NCI-H446 treated with DMSO at 0.1 percent for 48 hours (cell line): ENCODE data around the gene YKT6.
"Not testable (repeated sequence)": the region's sequence is repeated elsewhere in the genome, so short reads cannot be mapped to it uniquely, and the experiment has no call there.

ENCODE experiments used
- DNase-seq: peaks from one replicate; lab custom pipeline; 2025; lab: John Stamatoyannopoulos, UW

The YKT6 gene

DNA sequence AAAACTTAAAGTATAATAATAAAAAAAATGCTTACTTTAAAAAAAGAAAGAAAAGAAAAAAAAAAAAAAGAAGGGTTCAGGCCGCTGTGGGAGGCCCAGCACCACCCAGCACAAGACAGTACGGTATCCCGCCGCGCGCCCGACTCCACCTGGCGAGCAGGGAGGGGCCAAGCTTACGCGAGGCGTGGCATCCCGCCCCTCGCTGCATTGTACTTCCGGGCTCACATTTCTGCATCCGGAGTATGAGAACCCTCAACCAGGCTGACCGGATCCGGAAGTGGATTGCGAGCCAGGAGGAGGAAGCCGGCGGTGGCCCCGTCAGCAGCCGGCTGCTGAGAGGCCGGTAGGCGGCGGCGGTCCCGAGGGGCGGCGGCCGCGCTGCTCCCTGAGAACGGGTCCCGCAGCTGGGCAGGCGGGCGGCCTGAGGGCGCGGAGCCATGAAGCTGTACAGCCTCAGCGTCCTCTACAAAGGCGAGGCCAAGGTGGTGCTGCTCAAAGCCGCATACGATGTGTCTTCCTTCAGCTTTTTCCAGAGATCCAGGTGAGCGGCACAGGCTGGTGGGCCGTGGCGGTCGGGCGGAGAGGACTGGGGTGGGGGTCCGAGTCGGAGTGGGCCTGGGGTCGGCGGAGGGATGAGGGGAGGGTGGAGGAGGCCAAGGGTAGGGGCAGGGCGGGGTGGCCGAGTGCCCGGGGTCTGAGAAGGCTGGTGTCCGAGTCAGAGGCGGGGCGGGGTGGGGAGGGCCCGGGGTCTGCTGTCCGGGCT lies at the start of gene YKT6:
Gene YKT6, plus strand, starts transcription at position 280 of the 763 bp plus-strand sequence. Its CDS starts 158 bp downstream, at position 438.
- DNase-seq: peak; percentile 92

DNA sequence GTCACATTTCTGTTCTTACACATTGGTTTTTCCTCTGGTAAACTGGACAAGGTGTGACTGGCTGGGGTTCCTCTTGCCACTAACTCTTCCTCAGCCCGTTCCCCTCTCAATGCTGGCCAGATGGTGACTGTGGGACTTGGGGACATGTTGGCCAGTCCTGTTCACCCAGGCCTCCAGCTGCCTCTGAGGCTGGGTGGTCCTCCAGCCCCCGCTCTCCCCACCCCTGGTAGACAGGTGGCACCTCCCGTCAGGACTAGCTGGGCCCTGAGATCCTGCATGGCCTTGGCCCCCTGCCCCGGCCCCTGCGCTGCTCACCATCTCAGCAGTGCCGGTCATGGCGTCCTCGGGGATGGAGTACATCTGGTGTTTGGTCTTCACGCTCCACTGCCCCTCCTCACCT lies 48.8 kb upstream of the YKT6 start:
- DNase-seq: no peak

DNA sequence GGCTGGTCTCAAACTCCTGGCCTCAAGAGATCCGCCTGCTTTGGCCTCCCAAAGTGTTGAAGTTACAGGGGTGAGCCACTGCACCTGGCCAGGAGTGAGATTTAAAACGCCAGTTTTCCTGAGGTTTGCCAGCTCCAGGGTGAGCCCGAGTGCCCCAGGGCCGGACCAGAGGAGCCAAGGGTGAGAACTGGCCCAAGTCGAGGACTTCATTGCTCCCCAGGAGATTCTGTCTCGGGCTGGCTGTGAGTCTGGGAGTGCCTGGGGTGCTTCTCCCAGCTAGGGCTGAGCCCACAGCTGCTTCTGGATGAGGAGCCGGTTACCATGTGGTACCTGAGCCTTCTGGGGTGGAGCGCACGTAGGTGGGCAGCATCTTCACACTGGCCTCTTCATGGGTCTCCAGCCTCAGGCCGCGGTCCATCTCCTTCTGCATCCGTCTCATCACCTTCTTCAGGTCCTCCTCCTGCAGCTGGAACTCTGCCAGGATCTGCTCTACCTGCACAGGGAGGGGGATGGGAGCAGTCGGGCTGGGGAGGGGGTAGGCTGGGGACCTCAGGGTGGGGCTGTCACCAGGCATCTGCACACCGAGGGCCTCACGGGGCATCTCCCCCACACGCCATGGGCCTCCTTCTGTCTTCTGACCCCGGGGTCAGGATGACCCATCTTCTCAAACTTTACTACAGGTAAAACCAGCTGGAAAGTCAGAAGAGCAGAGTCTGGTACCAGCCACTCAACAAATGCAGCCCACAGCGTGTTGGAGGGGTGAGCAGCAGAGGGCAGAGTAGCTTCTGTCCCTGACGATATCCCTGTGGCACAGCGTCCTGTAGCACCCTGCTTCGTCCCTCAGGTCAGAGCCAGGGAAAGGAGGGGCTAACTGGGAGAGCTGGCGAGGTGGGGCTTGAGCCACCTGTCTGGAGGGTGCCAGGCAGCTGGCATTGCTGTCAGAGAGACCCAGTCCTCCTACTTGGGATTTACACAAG lies 47.5 kb upstream of the YKT6 start:
- DNase-seq: no peak

DNA sequence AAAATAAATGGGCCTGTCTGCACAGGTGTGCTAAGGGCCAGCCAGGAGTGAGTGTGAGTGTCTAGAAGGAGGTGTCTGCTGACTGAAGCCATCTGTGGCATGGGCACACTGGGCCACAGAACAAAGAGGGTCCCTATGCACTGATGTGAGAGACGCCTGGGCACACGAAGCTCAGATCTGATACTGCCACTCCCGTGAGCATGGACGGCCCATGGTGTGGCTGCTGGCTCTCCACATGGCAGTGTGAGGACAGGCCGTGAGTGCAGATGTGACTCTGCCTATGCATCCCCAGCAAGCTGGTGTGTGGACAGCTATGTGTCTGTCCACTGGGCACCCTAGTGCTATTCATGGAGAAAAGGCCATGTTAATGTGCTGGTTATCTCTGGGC lies 46.8 kb upstream of the YKT6 start:
- DNase-seq: no peak

DNA sequence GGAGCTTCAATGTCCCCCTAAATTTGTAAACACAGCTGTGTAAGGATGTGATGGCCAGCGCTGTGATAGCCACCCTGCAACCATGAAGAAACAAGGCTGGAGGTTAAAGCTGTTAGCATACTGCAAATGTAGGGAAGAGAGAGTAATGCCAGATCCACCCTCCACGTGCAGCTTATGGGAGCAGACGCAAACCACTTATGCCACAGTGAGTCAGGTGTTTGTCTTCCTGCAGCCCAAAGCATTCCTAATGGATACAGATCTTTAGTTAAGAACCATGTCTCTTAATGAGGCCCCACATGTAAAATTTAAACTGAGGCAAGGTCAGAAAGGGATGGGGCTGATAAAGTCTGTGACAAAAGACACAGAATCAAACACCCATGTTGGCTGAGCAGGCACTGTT lies 46.1 kb upstream of the YKT6 start:
- DNase-seq: no peak

DNA sequence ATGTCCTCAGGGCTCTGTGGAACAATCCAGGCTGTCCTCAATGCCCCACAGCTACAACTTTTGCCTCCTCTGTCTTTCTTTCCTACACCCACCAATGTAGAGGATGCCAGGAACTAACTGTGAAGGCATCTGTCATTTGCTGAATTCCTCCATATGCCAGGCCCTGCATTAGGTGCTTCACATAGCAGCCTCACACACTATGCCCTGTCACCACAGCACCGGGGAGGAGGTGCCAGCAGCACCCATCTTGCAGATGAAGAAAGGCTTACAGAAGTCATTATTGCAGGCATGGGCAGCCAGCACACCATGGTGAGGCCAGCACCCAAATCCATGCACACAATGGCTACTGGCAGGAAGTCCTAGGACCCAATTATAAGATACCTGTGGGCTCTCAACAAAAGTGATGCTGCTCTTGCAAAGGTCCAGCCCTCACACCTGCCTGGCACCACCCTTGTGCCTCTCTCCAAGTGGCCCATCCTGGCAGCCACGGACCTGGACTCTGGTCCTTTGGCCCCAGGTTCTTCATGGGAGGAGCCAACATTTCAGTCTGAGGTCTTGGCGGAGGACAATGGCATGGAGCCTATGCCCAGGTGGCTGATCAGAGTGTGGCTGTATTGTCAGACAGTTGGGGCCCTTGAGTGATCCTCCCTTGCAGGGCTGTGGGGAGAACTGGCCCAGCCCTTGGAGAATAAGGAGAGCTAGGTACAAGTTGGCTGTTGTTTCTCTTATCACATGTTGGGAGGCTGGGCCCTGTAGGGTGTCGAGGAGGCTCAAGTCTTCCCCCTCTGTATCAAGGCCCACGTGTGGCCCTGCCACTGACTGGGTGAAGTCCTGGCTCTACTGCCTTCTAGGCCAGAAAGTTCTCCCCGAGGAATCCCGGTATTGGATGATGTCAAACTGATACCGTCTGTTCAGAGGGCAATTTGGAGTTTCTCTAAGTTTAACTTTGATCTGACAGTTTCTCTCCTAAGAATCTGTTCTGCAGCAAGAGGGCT lies 45.3 kb upstream of the YKT6 start:
- no peak for DNase-seq

DNA sequence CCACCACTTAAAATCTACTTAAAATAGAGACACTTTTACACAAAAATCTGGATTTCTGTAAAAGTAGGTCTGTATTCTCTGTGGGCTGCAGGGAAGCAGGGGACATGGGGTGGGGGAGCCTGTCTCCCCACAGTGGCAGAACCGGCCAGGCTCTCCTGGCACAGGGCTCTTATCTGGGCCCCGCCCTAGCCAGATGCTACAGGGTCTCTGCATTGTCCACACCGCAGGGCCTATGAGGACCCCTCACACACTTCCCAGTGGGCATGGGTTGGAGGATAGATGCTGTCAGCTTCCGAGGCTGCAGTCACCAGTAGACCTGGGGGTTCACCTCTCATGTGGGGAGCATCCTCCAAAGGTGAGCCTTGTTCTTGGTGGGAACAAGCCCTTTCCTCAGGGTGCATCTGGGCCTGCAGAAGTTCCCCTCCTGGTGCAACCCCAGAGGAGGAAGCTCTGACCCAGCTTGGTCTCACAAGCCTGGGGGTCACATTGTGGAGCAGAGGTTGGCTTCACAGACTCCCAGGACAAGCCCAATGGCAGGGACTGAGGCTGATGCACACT lies 44.2 kb upstream of the YKT6 start:
- no peak for DNase-seq

DNA sequence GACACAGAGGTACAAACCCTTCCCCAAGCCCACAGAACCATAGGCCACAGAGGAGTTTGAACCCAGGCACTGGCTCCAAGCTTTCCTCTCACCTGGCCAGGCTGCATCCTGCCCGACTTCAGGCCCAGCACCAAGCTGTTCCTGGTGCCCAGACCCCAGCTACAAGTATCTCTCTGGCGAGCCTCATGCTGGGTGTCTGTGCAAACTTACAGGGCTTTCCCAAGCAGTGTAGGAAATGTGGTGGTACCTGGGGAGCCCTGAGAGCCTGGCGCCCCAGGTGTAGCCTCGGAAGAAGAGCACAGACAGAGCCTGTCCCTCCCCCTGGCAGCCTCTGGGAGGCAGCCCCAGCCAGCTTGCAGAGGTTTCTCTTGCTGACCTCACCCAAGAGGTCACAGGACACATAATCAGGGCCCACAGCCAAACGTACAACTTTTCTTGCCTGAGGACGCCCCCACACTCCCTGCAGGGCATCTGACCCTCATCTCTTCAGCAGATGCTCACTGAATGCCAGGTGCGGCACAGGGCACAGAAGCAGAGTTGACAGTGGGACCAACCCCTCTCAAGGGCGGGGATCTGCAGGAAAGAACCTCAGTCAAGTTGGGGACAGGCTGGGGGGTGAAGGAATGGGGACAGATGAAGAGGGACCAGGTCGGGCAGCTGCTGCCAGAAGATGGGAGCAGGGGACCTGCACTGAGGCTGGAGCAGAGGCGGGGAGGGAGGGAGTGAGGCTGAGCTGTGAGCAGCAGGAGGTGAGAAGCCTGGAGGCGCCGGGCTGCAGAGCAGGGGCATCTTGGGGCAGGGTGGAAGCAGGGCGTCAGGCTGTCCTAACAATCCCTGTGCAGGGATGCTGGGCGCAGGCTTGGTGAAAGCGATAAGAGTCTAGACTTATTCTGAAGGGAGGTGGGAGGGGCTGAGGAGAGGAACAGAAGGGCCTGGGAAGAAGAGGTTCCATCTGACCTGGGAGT lies 43.4 kb upstream of the YKT6 start:
- DNase-seq: no peak

DNA sequence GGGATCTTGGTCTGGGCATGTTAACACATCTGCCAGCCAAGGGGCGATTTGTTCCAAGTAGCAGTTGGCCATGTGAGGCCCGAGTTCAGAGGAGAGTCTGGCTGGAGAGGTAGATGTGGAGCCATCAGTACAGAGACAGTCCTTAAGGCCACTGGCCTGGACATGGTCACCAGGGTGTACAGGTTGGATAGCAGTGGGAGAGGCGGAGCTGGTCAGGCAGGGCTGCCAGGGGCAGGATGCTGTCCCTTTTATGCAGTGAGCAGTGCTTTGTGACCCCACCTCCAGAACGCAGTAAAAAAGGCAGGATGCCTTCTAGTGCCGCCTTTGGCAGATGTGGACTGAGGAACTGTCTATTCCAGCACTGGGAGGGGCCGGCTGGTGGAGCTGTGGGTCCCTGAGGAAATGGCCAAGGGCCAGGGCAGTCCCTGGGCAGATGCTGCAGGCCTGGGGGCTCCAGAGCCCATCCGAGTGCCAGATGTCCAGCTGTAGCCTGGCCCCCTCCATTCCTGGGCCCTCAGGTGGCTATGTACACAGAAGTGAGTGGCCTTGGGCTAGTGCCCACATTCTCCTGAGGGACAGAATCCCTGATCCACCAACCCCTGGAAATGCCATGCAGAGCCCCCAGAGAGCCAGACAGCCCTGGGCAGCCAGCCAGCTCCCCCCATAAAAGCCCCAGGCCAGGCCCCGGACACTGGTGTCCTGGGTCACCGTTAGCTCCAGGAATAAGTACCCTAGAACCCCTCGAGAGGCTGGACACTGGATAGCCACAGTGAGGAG lies 42.5 kb upstream of the YKT6 start:
- DNase-seq: no peak

DNA sequence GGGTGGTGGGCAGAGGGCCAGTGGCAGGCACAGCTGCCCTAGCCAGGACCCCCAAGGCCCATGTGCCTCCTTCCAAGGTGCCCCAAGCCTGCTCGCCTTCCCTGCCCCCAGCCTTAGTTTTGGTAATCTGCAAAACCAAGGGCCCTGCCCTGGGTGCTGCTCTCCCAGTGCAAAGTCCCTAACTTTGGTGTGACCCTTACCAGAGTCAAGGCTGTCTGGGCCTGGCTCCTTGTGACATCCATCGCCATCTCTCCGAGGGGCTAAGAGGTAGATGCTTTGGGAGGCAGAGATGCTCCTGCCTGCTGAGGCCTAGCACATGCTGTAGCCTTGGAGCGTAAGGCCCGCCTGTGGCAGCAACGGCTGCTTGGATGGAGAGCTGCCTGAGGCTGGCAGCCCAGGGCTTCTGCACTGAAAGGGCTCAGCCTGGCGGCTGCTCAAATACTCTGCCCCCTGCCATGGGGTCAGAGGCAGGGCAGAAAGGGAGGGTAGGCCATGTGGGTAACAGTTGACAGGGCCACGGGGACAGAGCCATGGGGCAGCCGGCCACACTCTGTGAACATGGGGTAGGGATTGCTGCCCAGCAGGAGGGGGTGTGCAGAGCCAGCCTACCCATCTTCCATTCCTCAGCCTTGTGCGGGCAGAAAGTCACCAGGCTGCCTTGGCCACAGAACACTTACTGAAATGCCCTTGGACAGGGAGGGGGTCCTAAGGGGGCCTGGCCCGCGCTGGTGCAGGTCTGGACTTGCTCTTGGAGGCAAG lies 41.7 kb upstream of the YKT6 start:
- DNase-seq: no peak

DNA sequence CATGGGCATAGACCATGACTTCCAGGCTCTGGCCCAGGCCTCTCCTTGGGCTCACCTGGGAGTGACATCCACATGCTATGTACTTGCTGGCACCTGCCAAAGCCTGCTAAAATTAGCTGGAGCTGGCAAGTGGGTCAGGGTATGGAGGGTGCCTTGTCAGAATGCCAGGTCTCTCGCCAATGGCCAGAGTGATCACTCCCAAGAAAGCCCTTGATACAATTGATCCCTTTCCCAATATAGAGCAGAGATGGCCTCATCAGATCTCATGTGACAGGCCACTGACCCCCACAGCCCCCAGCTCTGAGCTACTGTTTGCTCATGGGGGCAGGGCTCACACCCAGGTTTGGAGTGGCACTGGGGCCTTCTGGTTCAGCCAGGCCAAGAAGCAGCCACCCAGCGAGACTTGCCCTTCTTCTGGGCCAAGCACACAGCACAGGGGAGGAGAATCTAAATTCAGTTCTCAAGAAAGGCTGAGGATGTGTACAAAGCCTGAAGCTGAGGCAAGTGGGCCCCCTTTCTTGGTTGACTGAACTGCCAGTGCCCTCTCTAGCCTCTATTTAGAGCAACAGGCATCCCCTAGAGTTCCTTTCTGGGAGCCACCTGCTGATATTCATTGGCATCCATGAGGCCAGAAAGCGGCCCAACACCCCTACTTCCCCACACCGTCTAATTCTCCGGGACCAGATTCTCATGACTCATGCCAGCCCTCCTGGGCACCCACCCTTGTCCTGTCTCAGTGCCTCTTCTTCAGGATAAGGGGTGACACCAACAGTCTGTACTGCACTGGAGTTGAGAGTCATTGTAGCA lies 40.8 kb upstream of the YKT6 start:
- no peak for DNase-seq

DNA sequence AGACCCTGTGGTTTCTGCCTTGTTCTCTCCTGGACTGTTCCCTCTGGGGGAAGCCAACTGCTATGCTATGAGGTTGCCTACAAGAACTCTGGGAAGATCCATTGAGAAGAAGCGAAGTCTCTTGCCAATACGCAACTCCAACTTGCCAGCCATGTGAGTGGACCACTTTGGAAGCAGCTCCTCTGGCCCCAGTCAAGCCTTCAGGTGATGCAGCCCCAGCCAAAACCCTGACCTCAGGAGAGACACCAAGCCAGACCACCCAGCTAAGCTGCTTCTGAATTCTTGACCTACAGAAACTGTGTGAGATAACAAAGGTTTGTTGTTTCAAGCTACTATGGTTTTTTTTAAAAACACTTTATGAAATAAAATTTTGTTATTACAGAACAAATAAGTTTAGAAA lies 39.4 kb upstream of the YKT6 start:
- DNase-seq: no peak

DNA sequence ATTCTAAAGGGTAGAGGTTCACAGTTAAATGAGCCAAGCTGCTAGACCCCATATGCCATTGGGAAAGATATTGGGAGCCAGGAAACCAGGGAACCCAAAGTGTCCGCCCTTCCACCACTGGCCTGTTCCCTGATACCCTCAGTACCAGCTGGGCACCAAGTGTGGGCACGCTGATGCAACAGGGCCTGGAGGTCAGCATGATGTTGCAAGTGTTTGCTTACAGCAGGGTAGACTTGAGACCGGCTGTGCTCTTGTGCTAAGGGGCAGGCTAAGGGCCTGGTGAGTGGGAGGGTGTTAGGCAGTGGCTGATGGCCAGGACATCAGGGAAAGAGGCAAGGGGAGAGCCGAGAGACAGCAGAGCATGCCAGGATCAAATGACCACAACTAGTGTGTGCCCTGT lies 38.6 kb upstream of the YKT6 start:
- DNase-seq: no peak

DNA sequence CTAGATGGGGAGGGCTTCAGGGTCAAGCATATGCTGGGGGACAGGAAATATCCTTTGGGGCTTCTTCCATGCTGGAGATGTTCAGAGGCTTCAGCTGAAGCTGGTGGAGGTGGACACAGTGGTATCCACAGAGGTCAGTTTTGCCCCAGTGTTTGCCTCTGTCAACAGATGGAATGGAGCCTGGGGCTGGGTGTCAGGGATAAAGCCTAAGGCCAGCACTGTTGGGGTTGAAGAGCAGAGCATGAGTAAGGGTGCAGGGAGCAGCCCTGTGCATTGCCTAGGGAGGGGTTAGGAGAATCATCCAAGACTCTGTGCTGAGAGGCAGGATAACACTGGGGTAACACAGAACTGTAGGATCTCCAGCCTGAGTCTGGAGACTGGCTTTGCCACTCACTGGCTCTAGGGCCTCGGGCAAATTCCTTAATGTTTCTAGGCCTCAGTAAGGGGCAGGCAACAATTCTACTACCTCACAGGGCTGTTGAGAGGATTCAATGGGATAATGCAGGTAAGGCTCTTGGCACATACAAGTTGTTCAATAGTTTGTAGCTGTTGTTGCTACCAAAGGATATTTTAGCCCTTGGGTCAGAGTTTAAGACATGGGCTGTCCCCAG lies 37.9 kb upstream of the YKT6 start:
- no peak for DNase-seq

DNA sequence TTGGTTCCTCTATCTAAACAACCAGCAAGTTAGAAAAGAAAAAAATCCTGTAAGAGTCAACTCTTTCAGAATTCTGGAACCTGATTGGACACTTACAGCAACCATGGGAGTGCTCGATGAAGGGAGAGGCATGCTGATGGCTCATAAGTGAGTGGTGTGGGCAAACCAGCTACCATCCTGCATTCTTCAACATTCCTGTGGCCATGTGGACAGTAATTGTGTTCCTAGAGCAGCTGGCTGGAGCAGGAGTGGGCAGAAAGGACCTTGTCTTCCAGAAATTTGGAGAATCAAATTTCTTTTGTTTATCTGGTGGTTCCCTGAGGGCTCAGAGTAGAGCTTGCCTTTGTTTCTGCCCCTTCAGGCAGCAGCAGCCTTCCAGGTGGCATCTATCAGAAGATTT lies 37.2 kb upstream of the YKT6 start:
- DNase-seq: no peak

DNA sequence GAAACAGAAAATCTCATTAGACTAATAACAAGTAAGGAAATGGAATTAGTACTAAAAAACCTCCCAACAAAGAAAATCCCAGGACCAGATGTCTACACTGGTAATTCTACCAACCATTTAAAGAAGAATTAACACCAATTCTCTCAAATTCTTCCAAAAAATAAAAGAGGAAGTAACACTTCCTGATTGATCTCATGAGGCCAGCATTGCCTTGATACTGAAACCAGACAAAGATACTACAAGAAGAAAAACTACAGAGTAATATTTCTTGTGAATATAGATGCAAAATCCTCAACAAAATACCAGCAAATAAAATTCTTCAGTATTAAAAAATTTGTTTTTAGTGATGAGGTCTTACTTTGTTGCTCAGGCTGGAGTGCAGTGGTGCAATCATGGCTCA lies 32.9 kb upstream of the YKT6 start:
- no peak for DNase-seq

DNA sequence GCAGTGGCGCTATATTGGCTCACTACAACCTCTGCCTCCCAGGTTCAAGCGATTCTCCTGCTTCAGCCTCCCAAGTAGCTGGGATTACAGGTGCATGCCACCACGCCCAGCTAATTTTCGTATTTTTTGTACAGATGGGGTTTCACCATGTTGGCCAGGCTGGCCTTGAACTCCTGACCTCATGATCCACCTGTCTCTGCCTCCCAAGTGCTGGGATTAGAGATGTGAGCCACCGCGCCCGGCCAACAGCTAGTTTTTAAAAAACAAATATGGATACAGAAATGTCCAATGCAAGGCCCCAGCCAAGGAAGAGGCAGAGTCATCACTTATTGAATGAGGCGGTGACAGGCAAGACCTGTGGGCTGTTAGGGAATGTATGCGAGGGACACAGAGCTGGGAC lies 28.9 kb upstream of the YKT6 start:
- not testable (repeated sequence) for DNase-seq

DNA sequence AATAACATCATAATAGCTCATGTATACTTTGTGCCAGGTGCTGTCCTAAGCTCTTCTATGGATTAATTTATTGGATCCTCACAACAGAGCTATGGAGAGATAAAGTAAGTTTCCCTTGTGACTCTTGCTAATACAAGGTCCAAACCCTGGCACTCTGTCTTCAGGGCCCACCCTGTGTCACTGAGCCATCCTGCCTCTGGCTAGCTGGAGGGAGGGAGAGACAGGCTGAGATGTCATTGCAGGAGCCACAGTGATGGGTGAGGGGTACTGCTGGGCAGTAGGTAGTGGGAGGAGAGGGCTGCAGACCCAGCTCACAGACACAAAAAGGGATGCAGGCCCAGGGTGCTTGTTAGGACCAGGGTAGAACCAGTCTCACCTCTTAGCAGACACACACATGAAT lies 28.4 kb upstream of the YKT6 start:
- no peak for DNase-seq
